Mucosa of stomach (tissue), 1 donor: Measurements from ENCODE around the gene TMEM151B.
"Not testable (repeated sequence)": the region's sequence is repeated elsewhere in the genome, so short reads cannot be mapped to it uniquely, and the experiment has no call there.

Source experiments
- H3K27me3 ChIP-seq: one replicate; pipeline ENCODE4 v1.7.0; 2013; ENCODE audit warnings: mild to moderate bottlenecking, low read length; ENCODE audit not compliant: control insufficient read depth, insufficient read depth
- H3K36me3 ChIP-seq: one replicate; pipeline ENCODE4 v1.7.0; 2013; ENCODE audit warnings: low read length; ENCODE audit not compliant: control insufficient read depth, insufficient read depth
- H3K4me1 ChIP-seq: one replicate; pipeline ENCODE4 v1.7.0; 2013; ENCODE audit warnings: mild to moderate bottlenecking, low read length; ENCODE audit not compliant: control insufficient read depth, insufficient read depth
- H3K4me3 ChIP-seq: one replicate; pipeline ENCODE4 v1.7.0; 2013; ENCODE audit warnings: low read length
- H3K9ac ChIP-seq: one replicate; pipeline ENCODE4 v1.7.0; 2013; ENCODE audit warnings: mild to moderate bottlenecking, low read length, moderate library complexity
- H3K9me3 ChIP-seq: one replicate; pipeline ENCODE4 v1.7.0; 2013; ENCODE audit warnings: mild to moderate bottlenecking, low read length, moderate library complexity; ENCODE audit not compliant: control insufficient read depth
- donor health status: Pancreatic carcinoma.

The TMEM151B gene

DNA sequence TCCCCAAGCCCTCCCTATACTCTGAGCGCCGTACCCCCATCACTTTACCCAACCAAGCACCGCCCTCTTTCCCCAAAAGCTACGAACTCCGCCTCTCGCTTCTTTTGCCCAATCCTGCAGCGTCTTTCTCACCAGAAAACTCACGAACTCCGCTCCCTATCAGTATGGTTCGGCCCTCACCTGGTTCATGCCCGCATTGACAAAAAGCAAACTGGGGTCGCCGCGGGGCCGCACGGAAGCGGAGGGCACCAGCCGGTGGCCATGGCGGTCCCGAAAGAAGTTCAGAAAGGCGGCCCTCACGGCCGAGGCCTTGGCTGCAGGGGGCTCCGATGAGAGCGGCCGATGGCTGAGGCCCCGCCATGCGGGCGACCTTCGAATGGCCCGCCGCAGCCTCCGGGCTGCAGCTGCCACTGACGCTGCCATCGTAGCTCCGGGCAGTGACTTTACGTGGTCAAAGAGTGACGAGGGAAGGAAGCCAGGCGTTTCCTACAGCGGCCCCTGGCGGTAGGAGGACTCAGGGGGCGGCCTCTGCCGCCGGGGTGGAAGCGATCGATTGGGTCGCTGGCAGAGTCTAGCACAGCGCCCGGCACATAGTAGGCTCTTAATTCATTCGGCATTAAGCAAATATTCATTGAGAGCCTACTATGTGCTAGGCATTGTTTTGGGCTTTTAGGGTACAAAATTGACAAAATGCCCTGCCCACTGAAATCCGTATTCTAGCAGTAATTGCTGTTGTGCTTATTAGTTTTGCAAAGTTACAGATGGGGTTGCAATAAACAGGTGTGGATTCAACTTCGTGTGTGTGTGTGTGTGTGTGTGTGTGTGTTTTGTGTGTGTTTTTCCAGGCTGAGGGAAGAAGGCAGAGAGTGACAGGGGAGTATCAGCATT lies 42.9 kb downstream of the TMEM151B start, which contains the start of gene AARS2:
Gene AARS2 (minus strand): TSS at position 447 of the 888 bp plus-strand sequence. CDS start 24 bp downstream, at position 423.
- Histone ChIP-seq H3K4me1 (peaks cover 6% of the 10 kb centered on the region), H3K36me3 (peaks cover 12% of the 10 kb centered on the region), H3K9ac (peak within 1 kb of the TSS; percentile 79)

DNA sequence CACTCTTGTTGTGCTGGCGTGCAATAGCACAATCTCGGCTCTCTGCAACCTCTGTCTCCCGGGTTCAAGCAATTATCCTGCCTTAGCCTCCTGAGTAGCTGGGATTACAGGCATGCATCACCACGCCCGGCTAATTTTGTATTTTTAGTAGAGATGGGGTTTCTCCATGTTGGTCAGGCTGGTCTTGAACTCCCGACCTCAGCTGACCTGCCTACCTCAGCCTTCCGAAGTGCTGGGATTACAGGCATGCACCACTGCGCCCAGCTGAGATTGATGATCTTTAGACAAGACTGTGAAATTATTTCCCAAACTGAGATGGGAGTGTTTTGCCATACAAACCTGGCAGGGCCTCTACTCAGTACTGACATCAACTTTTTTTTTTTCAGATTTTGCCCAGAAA lies 44.4 kb downstream of the TMEM151B start:
- not testable (repeated sequence) for H3K4me1 ChIP-seq, H3K9ac ChIP-seq, H3K36me3 ChIP-seq, H3K27me3 ChIP-seq, H3K9me3 ChIP-seq, H3K4me3 ChIP-seq

More for the DNA sequence above, 42.9 kb downstream of the TMEM151B start, which contains the start of gene AARS2:
- Histone ChIP-seq H3K27me3 (no peaks in the 10 kb centered on the region), H3K9me3 (no peaks in the 10 kb centered on the region), H3K4me3 (peak within 1 kb of the TSS; percentile 91)

DNA sequence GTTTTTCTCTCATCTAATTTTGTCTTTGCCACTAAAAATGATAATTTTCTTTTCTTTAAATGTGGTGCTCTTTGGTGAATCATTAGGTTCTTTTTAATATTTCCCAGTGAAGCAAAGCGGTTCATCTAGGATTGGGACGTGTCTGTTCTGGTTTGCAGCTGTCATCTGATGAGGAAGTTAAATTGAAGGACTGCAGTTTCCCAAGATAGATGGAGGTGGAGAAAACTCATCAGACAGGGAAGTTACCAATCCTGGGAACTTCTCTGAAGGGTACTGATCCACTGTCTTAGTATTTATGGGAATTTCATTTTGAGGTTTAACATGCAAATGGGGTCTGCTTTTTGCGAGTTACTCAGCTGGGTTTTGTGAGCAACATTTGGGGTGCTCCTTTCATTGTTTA lies 45.3 kb downstream of the TMEM151B start:
- no peaks in the 10 kb centered on the region for H3K27me3 ChIP-seq
- no peaks in the 10 kb centered on the region for H3K9me3 ChIP-seq
- H3K36me3 ChIP-seq: no peaks in the 10 kb centered on the region
- no peak overlapping the region for H3K9ac ChIP-seq
- no peak overlapping the region for H3K4me3 ChIP-seq
- H3K4me1 ChIP-seq: peaks cover 6% of the 10 kb centered on the region

DNA sequence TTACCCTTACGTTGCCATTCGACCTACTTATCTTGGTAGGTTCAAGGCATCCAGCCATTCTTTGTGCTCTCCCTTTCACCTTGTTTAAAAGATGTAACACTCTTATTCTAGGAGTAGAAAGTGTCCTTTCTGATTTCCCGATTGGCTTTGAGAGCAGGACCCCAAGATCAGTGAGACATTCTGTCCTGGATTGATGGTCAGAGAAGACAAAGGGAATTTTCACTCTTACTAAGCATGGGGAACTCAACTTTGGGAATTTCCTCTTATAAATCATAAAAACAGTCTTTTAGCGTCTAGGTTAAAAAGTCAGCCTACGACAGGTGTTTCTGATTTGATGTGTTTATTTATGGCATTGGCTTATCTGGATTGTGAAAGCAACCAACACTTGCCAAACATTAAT lies 45.7 kb downstream of the TMEM151B start:
- H3K36me3 ChIP-seq: no peaks in the 10 kb centered on the region
- no peaks in the 10 kb centered on the region for H3K27me3 ChIP-seq
- H3K4me1 ChIP-seq: peaks cover 6% of the 10 kb centered on the region
- H3K4me3 ChIP-seq: no peak overlapping the region
- H3K9me3 ChIP-seq: no peaks in the 10 kb centered on the region
- no peak overlapping the region for H3K9ac ChIP-seq

DNA sequence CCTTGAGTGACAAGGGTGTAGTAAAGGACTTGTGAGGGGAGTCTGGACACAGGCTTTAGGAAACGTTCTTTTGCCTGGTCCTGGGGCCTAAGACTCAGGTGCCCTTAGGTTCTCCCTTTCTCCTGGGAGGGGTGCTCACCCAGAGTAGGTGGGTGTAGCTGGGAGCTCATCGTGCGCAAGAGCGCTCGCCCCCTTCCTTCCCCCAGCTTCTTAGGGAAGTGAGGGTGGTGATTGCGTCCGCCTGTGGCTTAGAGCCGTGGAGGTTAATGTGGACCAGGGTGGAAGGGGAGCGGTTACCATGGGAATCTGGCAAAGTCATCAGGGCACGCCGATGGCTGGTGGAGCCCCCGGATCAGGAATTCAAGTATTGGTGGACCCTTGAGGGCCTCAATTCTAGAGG lies 46.2 kb downstream of the TMEM151B start:
- Histone ChIP-seq H3K4me1 (peaks cover 6% of the 10 kb centered on the region), H3K36me3 (no peaks in the 10 kb centered on the region), H3K9ac (no peak overlapping the region), H3K4me3 (no peak overlapping the region), H3K9me3 (no peaks in the 10 kb centered on the region), H3K27me3 (no peaks in the 10 kb centered on the region)

DNA sequence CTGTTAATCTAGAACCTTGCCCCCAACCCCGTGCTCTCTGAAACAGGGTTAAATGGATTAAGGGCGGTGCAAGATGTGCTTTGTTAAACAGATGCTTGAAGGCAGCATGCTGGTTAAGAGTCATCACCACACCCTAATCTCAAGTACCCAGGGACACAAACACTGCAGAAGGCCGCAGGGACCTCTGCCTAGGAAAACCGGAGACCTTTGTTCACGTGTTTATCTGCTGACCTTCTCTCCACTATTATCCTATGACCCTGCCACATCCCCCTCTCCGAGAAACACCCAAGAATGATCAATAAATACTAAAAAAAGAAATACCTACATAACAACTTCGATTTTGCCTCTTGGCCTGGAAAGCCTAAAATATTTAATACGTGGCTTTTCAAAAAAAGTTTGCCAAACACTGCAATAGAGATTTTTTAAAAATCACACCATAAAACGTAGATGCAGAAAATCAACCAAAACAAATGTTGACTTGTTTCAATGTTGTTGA lies 46.9 kb downstream of the TMEM151B start:
- not testable (repeated sequence) for H3K36me3 ChIP-seq, H3K4me3 ChIP-seq, H3K9ac ChIP-seq, H3K27me3 ChIP-seq, H3K4me1 ChIP-seq, H3K9me3 ChIP-seq

DNA sequence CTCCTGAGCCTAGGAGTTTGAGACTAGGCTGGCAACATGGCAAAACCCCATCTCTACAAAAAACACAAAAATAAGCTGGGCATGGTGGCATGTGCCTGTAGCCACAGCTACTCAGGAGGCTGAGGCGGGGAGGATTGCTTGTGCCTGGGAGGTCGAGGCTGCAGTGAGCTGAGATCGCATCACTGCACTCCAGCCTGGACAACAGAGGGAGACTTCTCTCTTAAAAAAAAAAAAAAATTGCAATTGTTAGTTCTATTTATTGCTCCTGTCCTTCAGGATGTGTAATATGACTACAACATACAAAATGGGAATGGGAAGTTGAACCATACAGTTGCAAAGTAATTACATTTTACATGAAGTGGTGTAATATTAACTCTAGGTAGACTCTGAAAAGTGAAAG lies 51.0 kb downstream of the TMEM151B start:
- Histone ChIP-seq H3K27me3 (no peaks in the 10 kb centered on the region), H3K4me3 (no peak overlapping the region), H3K9ac (no peak overlapping the region), H3K9me3 (no peaks in the 10 kb centered on the region), H3K4me1 (no peaks in the 10 kb centered on the region), H3K36me3 (no peaks in the 10 kb centered on the region)

DNA sequence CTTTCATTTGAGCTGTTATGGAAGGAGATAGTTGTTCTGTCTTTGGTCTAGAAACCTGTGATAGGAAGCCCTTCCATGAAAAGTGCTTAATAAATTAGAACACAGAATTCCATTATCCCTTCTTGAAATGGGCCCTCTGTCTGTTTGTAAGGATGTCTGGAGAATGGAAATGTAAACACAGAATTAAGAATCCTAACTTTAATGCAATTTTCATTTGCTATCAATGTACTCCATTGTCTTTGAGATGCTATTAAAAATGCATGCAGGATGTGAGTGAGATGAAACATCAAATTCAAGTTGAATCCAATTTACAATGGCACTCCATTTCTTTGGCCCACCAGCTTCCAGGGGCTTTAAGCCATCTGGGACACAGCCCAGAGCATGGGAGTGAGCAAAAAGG lies 56.8 kb downstream of the TMEM151B start:
- Histone ChIP-seq H3K4me1 (no peaks in the 10 kb centered on the region), H3K27me3 (peaks cover 21% of the 10 kb centered on the region), H3K4me3 (no peak overlapping the region), H3K9me3 (no peaks in the 10 kb centered on the region), H3K9ac (no peak overlapping the region), H3K36me3 (no peaks in the 10 kb centered on the region)

DNA sequence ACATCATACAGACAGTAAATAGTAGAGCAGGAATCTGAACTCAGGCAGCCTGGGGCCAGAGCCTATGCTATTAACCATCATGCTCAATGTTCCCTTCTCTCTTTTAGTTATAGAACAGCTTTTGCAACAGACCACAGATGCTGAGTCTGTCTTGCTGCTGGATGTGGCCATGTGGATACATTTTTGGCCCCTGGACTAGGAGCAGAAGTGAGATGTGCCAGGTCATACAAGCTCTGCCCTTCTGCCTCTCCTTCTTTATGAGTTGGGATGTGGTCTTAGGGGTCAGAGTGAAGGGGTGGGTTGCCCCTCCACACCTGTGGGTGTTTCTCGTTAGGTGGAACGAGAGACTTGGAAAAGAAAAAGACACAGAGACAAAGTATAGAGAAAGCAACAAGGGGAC lies 57.5 kb downstream of the TMEM151B start:
- no peak overlapping the region for H3K9ac ChIP-seq
- peaks cover 21% of the 10 kb centered on the region for H3K27me3 ChIP-seq
- no peaks in the 10 kb centered on the region for H3K36me3 ChIP-seq
- no peak overlapping the region for H3K4me3 ChIP-seq
- no peaks in the 10 kb centered on the region for H3K4me1 ChIP-seq
- no peaks in the 10 kb centered on the region for H3K9me3 ChIP-seq

DNA sequence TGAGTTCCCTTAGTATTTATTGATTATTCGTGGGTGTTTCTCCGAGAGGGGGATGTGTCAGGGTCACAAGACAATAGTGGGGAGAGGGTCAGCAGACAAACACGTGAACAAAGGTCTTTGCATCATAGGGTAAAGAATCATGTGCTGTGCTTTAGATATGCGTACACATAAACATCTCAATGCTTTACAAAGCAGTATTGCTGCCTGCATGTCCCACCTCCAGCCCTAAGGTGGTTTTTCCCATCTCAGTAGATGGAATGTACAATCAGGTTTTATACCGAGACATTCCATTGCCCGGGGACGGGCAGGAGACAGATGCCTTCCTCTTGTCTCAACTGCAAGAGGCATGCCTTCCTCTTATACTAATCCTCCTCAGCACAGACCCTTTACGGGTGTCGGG lies 58.0 kb downstream of the TMEM151B start:
- H3K4me1 ChIP-seq, H3K9ac ChIP-seq, H3K36me3 ChIP-seq, H3K9me3 ChIP-seq, H3K4me3 ChIP-seq: not testable (repeated sequence)
- H3K27me3 ChIP-seq: peaks cover 21% of the 10 kb centered on the region

DNA sequence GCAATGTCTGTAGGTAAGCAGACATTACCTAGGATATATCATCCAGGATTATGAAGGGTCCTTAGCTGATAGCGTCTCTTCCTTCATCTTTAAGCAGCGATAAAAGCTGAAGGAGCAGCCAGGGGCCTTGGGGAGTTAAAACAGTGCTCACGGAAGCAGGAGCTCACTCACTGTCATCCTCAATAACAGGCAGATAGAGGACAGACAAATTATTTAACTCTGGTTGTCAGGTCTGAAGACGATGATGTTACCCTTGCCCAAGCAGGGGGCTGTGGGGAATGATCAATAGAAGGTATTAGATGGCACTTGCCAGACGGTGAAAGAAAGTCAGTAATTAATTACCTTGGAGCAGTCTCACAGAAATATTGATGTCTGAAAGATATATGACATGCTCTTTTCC lies 59.6 kb downstream of the TMEM151B start:
- H3K9ac ChIP-seq: no peak overlapping the region
- H3K4me1 ChIP-seq: no peaks in the 10 kb centered on the region
- H3K36me3 ChIP-seq: no peaks in the 10 kb centered on the region
- no peak overlapping the region for H3K4me3 ChIP-seq
- peaks cover 21% of the 10 kb centered on the region for H3K27me3 ChIP-seq
- H3K9me3 ChIP-seq: no peaks in the 10 kb centered on the region

DNA sequence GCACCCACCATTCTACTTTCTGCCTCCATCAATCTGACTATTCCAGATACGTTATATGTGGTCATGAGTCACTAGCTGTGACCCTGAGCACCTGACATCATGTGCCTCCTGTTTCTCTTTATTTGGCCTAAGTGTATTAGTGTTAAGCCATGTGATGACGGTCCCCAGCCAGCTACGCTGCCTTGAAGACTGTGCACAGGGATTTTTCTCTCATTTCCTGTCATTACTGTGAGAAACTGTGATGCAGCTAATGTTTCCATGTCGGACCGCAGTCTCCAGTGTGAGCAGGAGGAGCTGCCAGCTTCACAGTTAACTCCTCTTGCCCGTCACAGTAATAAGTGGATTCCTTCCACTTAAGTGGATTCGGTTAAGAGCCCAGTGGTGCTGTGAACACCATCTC lies 62.3 kb downstream of the TMEM151B start:
- peaks cover 15% of the 10 kb centered on the region for H3K27me3 ChIP-seq
- H3K4me3 ChIP-seq: no peak overlapping the region
- no peaks in the 10 kb centered on the region for H3K9me3 ChIP-seq
- H3K4me1 ChIP-seq: no peaks in the 10 kb centered on the region
- H3K36me3 ChIP-seq: no peaks in the 10 kb centered on the region
- H3K9ac ChIP-seq: no peak overlapping the region
